Lower leg skin (tissue), 4 donors: ENCODE results near the gene ADAM17. TPM values are rescaled to one million over a fixed set of nuclear protein-coding genes. Genes with fewer than 3 reads are reported as not detected.

Source experiments
- DNase-seq, 2 donors: peaks; one replicate each; pipeline ENCODE4 v3.0.0-alpha.2; 2019; ENCODE audit warnings: low spot score in 2 of 2
- H3K4me3 ChIP-seq: fragments of 200-600 bp; sonication (generic); 2 replicates; pipeline ENCODE4 v1.5.1; 2017; ENCODE audit warnings: mild to moderate bottlenecking, low read depth; ENCODE audit not compliant: poor library complexity, severe bottlenecking
- CTCF ChIP-seq, 3 donors: fragments of 450-650 bp; IDR thresholded peaks; one replicate each; pipeline ENCODE4 v1.5.1; 2016; ENCODE audit warnings: antibody characterized with exemption in 3 of 3, mild to moderate bottlenecking in 3 of 3, moderate library complexity in 2 of 3
- POLR2A ChIP-seq, 2 donors: fragments of 450-650 bp; IDR thresholded peaks; one replicate each; pipeline ENCODE4 v1.6.1; 2016 to 2017; ENCODE audit warnings: antibody characterized with exemption in 2 of 2, mild to moderate bottlenecking in 1 of 2, moderate library complexity in 1 of 2
- WGBS, 2 donors: methylation state at CpG; one replicate each; pipeline ENCODE4 v1.1.5; 2018; 5-methylcytosine and 5-hydroxymethylcytosine counted together
- intact Hi-C: fragments of 100-400 bp; cut with DNase I; formaldehyde crosslinking; loops from one replicate; pipeline ENCODE4 v1.15.0; 2023; ENCODE audit warnings: low total_unique reads
- total RNA-seq, 4 donors: library from RNA; depleted of rRNA; stranded (reverse); fragments of >200 nt; gene quantifications; one replicate each; pipeline ENCODE4 v1.1.0, GENCODE V29; 2016

Gene ADAM17
- total RNA-seq: 10 to 100 TPM; 23.0 to 29.8 (median 27.5) TPM

GRCh38 chr2:9555297-9556120 is at the start of gene ADAM17:
Gene ADAM17 (minus strand): TSS chr2:9555830. CDS start chr2:9555605, 225 bp downstream.
- no peak for TF ChIP-seq CTCF (IDR thresholded peaks at IDR 0.05)
- TF ChIP-seq POLR2A (IDR thresholded peaks at IDR 0.05): peak in 1 of 2 donors; percentile 48
- peak; percentile 94 to 99 for DNase-seq
- intact Hi-C loops: loop anchor here (10.0 kb wide), 1 partner anchor 199 kb away; no protein-coding TSS in a partner anchor
- WGBS, 2 donors: 0% methylated on average over 49 to 64 of the region's 73 CpGs
- H3K4me3 ChIP-seq: peak within 1 kb of the TSS; percentile 87

- H3K4me3 ChIP-seq: no peak overlapping the region
- intact Hi-C loops: no loop called here
- TF ChIP-seq CTCF (IDR thresholded peaks at IDR 0.05) (no peak), POLR2A (IDR thresholded peaks at IDR 0.05) (no peak)
- DNase-seq: no peak
- 99 to 100% methylated on average over 3 of the region's 3 CpGs for WGBS, 2 donors
These were observed 46.8 kb upstream of the ADAM17 start for GRCh38 chr2:9602412-9602811.

GRCh38 chr2:9601397-9601796 is 45.8 kb upstream of the ADAM17 start:
- TF ChIP-seq POLR2A (IDR thresholded peaks at IDR 0.05) (no peak), CTCF (IDR thresholded peaks at IDR 0.05) (no peak)
- DNase-seq: no peak
- WGBS, 2 donors: 91 to 93% methylated on average over 5 of the region's 5 CpGs
- no peak overlapping the region for H3K4me3 ChIP-seq
- intact Hi-C loops: no loop called here

GRCh38 chr2:9599430-9599829 is 43.8 kb upstream of the ADAM17 start:
- TF ChIP-seq CTCF (IDR thresholded peaks at IDR 0.05) (no peak), POLR2A (IDR thresholded peaks at IDR 0.05) (no peak)
- DNase-seq: no peak
- intact Hi-C loops: no loop called here
- H3K4me3 ChIP-seq: no peak overlapping the region
- 96 to 100% methylated on average over 1 of the region's 1 CpG for WGBS, 2 donors

GRCh38 chr2:9596621-9597311 is 41.1 kb upstream of the ADAM17 start:
- no peak for TF ChIP-seq POLR2A (IDR thresholded peaks at IDR 0.05)
- no peak for TF ChIP-seq CTCF (IDR thresholded peaks at IDR 0.05)
- intact Hi-C loops: no loop called here
- no peak for DNase-seq
- no peak overlapping the region for H3K4me3 ChIP-seq
- 91% methylated on average over 10 of the region's 10 CpGs for WGBS, 2 donors
